Endothelial cell of umbilical vein (primary cell): Measurements from ENCODE around the gene RNPEP. TPM values are rescaled to one million over a fixed set of nuclear protein-coding genes. Genes with fewer than 3 reads are reported as not detected.

Source experiments
- Bru-seq: library from RNA; stranded (reverse); fragments of 400-500 nt; gene quantifications from one replicate; lab custom pipeline; 2021; lab: Mats Ljungman, UMichigan
- BruChase-seq, 2 experiments: library from RNA; stranded (reverse); fragments of 400-500 nt; gene quantifications; one replicate each; lab custom pipeline; 2021; lab: Mats Ljungman, UMichigan
- BruUV-seq: library from RNA; stranded (reverse); fragments of 400-500 nt; replicated peaks from 2 replicates; lab custom pipeline; 2021; lab: Mats Ljungman, UMichigan
- CTCF ChIA-PET: fragments of 300-600, 350-600 bp; sonication (Branson Sonifier 250); formaldehyde crosslinking; loops from one replicate; lab custom pipeline; 2021; ENCODE audit warnings: antibody characterized with exemption, inconsistent platforms; lab: Charles Lee
- POLR2A ChIA-PET: fragments of 300-600, 350-600 bp; sonication (Branson Sonifier 250); formaldehyde crosslinking; loops from one replicate; lab custom pipeline; 2021; ENCODE audit warnings: antibody characterized with exemption, inconsistent platforms; lab: Charles Lee
- DNase-seq: peaks from one replicate; pipeline ENCODE4 v3.0.0-alpha.2; 2011; ENCODE audit warnings: low read depth, low spot score
- FAIRE-seq: peaks from 2 replicates; lab custom pipeline; 2011; peaks lifted over from hg19 to GRCh38; lab: Jason Lieb, UNC
- H2AFZ ChIP-seq: 2 replicates; pipeline ENCODE4 v1.6.0; 2012; ENCODE audit warnings: low read depth, low read length, control low read depth, inconsistent platforms
- H3K27ac ChIP-seq: 2 replicates; pipeline ENCODE4 v1.5.1; 2011; ENCODE audit warnings: low read depth, mild to moderate bottlenecking, control low read depth, low read length, moderate library complexity; ENCODE audit not compliant: insufficient read depth
- H3K27me3 ChIP-seq, 2 experiments: 2 replicates each; pipeline versions ENCODE4 v1.6.0 to v1.6.1; 2011; ENCODE audit warnings: low read length in 2 of 2, mixed read lengths in 1 of 2; ENCODE audit not compliant: control insufficient read depth in 2 of 2, insufficient read depth in 2 of 2
- H3K36me3 ChIP-seq, 2 experiments: 2 replicates in 1 of 2; 3 replicates in 1 of 2; pipeline ENCODE4 v1.5.1; 2011; ENCODE audit warnings: low read length in 2 of 2, mild to moderate bottlenecking in 1 of 2, moderate library complexity in 1 of 2; ENCODE audit not compliant: control insufficient read depth in 2 of 2, insufficient read depth in 2 of 2; ENCODE audit errors: extremely low read depth in 1 of 2
- H3K4me1 ChIP-seq: 3 replicates; pipeline ENCODE4 v1.5.1; 2011; ENCODE audit warnings: mild to moderate bottlenecking, low read length; ENCODE audit not compliant: control insufficient read depth, insufficient read depth; ENCODE audit errors: extremely low read depth
- H3K4me2 ChIP-seq: 2 replicates; pipeline ENCODE4 v1.6.1; 2011; ENCODE audit warnings: low read length, control low read depth, mixed read lengths; ENCODE audit not compliant: insufficient read depth
- H3K4me3 ChIP-seq, 3 experiments: fragments of 200-600 bp in 1 of 3; sonication (generic), shearing (Covaris generic) in 1 of 3; replicated peaks in 1 of 3; 2 replicates each; pipeline ENCODE4 v1.5.1; 2011 to 2016; ENCODE audit warnings: control low read depth in 3 of 3, low read length in 3 of 3, mild to moderate bottlenecking in 2 of 3, inconsistent platforms in 1 of 3, low read depth in 1 of 3, moderate library complexity in 1 of 3; ENCODE audit not compliant: insufficient read depth in 1 of 3
- H3K79me2 ChIP-seq: 2 replicates; pipeline ENCODE4 v1.6.0; 2012; ENCODE audit warnings: low read length, inconsistent platforms; ENCODE audit not compliant: control insufficient read depth, insufficient read depth
- H3K9ac ChIP-seq: replicated peaks from 2 replicates; pipeline ENCODE3; 2011; ENCODE audit warnings: low read length, control low read depth; ENCODE audit not compliant: insufficient read depth; ENCODE audit errors: extremely low read depth
- H3K9me1 ChIP-seq: replicated peaks from 3 replicates; pipeline ENCODE4 v1.6.0; 2011; ENCODE audit warnings: mild to moderate bottlenecking, low read length; ENCODE audit not compliant: control insufficient read depth, insufficient read depth; ENCODE audit errors: extremely low read depth
- H3K9me3 ChIP-seq: replicated peaks from 2 replicates; pipeline ENCODE4 v1.5.1; 2012; ENCODE audit warnings: low read length, inconsistent platforms; ENCODE audit not compliant: control insufficient read depth, insufficient read depth
- H4K20me1 ChIP-seq: replicated peaks from 2 replicates; pipeline ENCODE3; 2011; ENCODE audit warnings: mild to moderate bottlenecking, low read length; ENCODE audit not compliant: control insufficient read depth, insufficient read depth; ENCODE audit errors: extremely low read depth
- MYC ChIP-seq: IDR thresholded peaks from one replicate; pipeline ENCODE4 v1.6.1; 2011; ENCODE audit warnings: mild to moderate bottlenecking, low read depth, low read length
- POLR2A ChIP-seq: IDR thresholded peaks from 2 replicates; pipeline ENCODE4 v1.6.1; 2012; ENCODE audit warnings: low read depth, mild to moderate bottlenecking, control low read depth, low read length
- POLR2AphosphoS5 ChIP-seq: IDR thresholded peaks from 2 replicates; pipeline ENCODE4 v1.6.1; 2012; ENCODE audit warnings: low read depth, mild to moderate bottlenecking, control low read depth, low read length, moderate library complexity; ENCODE audit not compliant: insufficient read depth
- dilution Hi-C: fragments of 300-500 bp; cut with MboI; formaldehyde crosslinking; loops from one replicate; pipeline ENCODE4 v1.15.0; 2019; ENCODE audit warnings: low sequenced_read_pairs; ENCODE audit not compliant: extremely low pct_ligation_motif_present
- intact Hi-C: fragments of 100-400 bp; cut with micrococcal nuclease; formaldehyde crosslinking; loops from one replicate; pipeline ENCODE4 v1.10.0; 2022
- long read RNA-seq: library from polyadenylated mRNA; stranded (forward); transcript quantifications from one replicate; pipeline ENCODE4 v2.0.0, GENCODE V29; 2021
- polyA minus RNA-seq, 3 experiments: library from RNA; depleted of rRNA, polyadenylated mRNA; stranded (reverse); fragments of >200 nt; gene quantifications; 1 replicate in 1 of 3; 2 replicates in 2 of 3; pipeline ENCODE4 v1.2.3, GENCODE V29; 2011
- polyA plus RNA-seq, 4 experiments: library from polyadenylated mRNA; depleted of rRNA in 3 of 4; stranded (reverse) in 3 of 4; unstranded in 1 of 4; fragments of >200 nt; gene quantifications; 2 replicates each; pipeline versions ENCODE4 v1.2.1 to v1.2.3, GENCODE V29; 2011 to 2012; ENCODE audit warnings: missing spikeins in 1 of 4
- total RNA-seq: library from RNA; stranded (reverse); gene quantifications from 2 replicates; pipeline ENCODE4 v1.2.3, GENCODE V29; 2021

Gene RNPEP
- total RNA-seq (65.7 and 73.5 TPM in 2 replicates), polyA plus RNA-seq (48.9 and 56.1 TPM in 2 replicates), polyA minus RNA-seq (48.8 and 50.7 TPM in 2 replicates), Bru-seq, nascent RNA (percentile 75 among the genes with signal in this experiment), BruChase-seq, experiment 1, labeled RNA remaining after a 6-hour chase (percentile 76 among the genes with signal in this experiment), BruChase-seq, experiment 2, labeled RNA remaining after a 2-hour chase (percentile 81 among the genes with signal in this experiment)
- polyA plus RNA-seq (2011; cell fraction: cytosol; rRNA removed) = 38.8 and 45.3 TPM in 2 replicates
- 67.0 and 75.2 TPM in 2 replicates for polyA plus RNA-seq (2011; cell fraction: nucleus; rRNA removed)
- polyA plus RNA-seq (2012) = 42.6 and 70.4 TPM in 2 replicates
- polyA minus RNA-seq (2011; cell fraction: cytosol; rRNA and poly(A)+ RNA removed) = 35.4 TPM
- 15.9 and 20.2 TPM in 2 replicates for polyA minus RNA-seq (2011; cell fraction: nucleus; rRNA and poly(A)+ RNA removed)
- long read RNA-seq, transcript RNPEP-201 (11 exons, 2,427 nt) = major isoform, 236 of 271 reads
- long read RNA-seq, partial matches to known transcripts = 12 of 271 reads
- long read RNA-seq, other reads (novel, unspliced or antisense) = 22 of 271 reads

- Histone ChIP-seq H3K4me3 (peak within 1 kb of the TSS; percentile 48 to 98 (median 75)), H3K4me1 (peaks cover 8% of the 10 kb centered on the region), H3K9ac (peak within 1 kb of the TSS; percentile 37), H4K20me1 (no peaks in the 10 kb centered on the region), H3K9me1 (no peaks in the 10 kb centered on the region), H3K79me2 (peaks cover 23% of the 10 kb centered on the region), H3K36me3 (no peaks in the 10 kb centered on the region), H3K9me3 (no peaks in the 10 kb centered on the region), H3K27ac (peak within 1 kb of the TSS; percentile 18), H2AFZ (peak within 1 kb of the TSS; percentile 63), H3K27me3 (no peaks in the 10 kb centered on the region), H3K4me2 (peak within 1 kb of the TSS; percentile 73)
- FAIRE-seq (peak; percentile 92), DNase-seq (peak; percentile 57)
- TF ChIP-seq POLR2A (peak; percentile 90), MYC (no peak), POLR2AphosphoS5 (peak; percentile 86)
- BruUV-seq = no TSS peak
- POLR2A ChIA-PET = interaction anchor here (0.6 kb wide), 1 partner anchor 20 kb away, joined by 3 read pairs; no protein-coding TSS in a partner anchor
- CTCF ChIA-PET = interaction anchor here (1.0 to 5.2 kb wide), 9 partner anchors 10 to 154 kb away, joined by 3 to 35 read pairs (median 4); partner anchors contain the start of gene IPO9
- intact Hi-C loops = no loop called here
- dilution Hi-C loops = no loop called here
Measured at GRCh38 chr1:201982623-201983379, at the start of gene RNPEP. Gene RNPEP (plus strand): TSS chr1:201982648. CDS start chr1:201982667, 19 bp downstream.
